ENCODE measurements around the gene KIF11. TPM values are rescaled to one million over a fixed set of nuclear protein-coding genes. Genes with fewer than 3 reads are reported as not detected.

Gene KIF11
- total RNA-seq = 1 to 10 TPM in 4 of 6 donors, under 1 TPM in 2; under 0.01 to 2.4 (median 1.6) TPM

DNA sequence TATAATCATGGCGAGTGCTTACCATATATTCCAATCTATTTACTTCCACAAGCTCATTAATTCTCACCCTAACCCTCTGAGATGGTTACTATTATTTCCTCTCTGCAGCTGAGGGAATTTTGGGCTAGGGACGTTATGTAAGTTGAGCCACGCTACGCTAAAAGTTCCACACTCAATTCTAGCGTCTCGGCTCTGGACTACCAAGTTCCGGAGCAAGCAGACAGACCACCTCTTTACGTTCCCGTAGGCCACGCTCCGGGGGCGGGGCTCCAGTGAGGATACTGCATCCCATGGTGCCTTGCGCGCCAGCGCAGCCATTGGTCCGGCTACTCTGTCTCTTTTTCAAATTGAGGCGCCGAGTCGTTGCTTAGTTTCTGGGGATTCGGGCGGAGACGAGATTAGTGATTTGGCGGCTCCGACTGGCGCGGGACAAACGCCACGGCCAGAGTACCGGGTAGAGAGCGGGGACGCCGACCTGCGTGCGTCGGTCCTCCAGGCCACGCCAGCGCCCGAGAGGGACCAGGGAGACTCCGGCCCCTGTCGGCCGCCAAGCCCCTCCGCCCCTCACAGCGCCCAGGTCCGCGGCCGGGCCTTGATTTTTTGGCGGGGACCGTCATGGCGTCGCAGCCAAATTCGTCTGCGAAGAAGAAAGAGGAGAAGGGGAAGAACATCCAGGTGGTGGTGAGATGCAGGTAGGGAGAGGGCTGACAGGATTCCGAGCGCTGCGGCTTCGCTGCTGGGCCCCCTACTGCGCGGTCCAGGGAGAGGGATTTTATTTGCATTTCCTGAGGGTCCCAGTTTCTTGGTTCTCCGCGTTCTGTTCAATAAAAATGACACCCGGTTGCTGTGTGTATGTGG lies at the start of gene KIF11:
Gene KIF11, plus strand, starts transcription at position 370 of the 858 bp plus-strand sequence. Its CDS starts 246 bp downstream, at position 616.
- WGBS, 2 donors = 0 to 1% methylated on average over 26 to 50 of the region's 61 CpGs
- Histone ChIP-seq H3K27me3 (no peaks in the 10 kb centered on the region), H3K4me1 (peaks cover 13 to 26% (median 19%) of the 10 kb centered on the region in 4 donors), H3K27ac (peak within 1 kb of the TSS; percentile 90 to 95 (median 92)), H3K4me3 (peak within 1 kb of the TSS; percentile 70 to 95 (median 80)), H3K9me3 (no peaks in the 10 kb centered on the region), H3K36me3 (no peaks in the 10 kb centered on the region)
- TF ChIP-seq EP300 (IDR thresholded peaks at IDR 0.05) = no peak
- TF ChIP-seq POLR2A (IDR thresholded peaks at IDR 0.05) = peak in 3 of 4 donors; percentile 77 to 97 (median 89)
- TF ChIP-seq, protein P1, sequence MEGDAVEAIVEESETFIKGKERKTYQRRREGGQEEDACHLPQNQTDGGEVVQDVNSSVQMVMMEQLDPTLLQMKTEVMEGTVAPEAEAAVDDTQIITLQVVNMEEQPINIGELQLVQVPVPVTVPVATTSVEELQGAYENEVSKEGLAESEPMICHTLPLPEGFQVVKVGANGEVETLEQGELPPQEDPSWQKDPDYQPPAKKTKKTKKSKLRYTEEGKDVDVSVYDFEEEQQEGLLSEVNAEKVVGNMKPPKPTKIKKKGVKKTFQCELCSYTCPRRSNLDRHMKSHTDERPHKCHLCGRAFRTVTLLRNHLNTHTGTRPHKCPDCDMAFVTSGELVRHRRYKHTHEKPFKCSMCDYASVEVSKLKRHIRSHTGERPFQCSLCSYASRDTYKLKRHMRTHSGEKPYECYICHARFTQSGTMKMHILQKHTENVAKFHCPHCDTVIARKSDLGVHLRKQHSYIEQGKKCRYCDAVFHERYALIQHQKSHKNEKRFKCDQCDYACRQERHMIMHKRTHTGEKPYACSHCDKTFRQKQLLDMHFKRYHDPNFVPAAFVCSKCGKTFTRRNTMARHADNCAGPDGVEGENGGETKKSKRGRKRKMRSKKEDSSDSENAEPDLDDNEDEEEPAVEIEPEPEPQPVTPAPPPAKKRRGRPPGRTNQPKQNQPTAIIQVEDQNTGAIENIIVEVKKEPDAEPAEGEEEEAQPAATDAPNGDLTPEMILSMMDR (IDR thresholded peaks at IDR 0.05) = peak in 1 of 6 experiments; percentile 9
- TF ChIP-seq POLR2AphosphoS5 (IDR thresholded peaks at IDR 0.05) = peak; percentile 89 to 97
- ATAC-seq (ENCODE audit: low FRiP score in 2 of 2) (peak; percentile 96 to 97), DNase-seq (peak; percentile 97 to 99)

DNA sequence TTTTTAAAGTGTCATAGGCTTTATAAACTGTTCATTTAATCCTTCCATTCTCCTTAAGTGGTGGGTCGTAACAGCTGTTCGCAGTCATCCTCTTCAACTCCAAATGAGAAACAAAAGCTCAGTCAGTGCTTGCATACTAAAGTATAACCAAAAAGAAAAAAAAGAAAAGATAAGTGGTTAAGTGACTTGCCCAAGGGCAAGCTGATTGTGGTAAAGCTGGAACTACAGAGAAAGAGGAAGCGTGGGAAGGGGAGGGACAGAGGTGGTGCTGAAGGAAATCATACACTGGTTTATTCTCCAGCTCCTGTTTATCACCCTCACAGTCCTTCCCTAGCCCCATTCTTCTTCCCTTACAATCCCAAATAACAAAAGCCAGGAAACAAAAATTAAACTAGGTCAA lies 48.6 kb upstream of the KIF11 start:
- DNase-seq = peak in 1 of 2 donors; percentile 36
- H3K27me3 ChIP-seq = no peaks in the 10 kb centered on the region
- H3K4me3 ChIP-seq = no peak overlapping the region
- no peak overlapping the region for H3K27ac ChIP-seq
- WGBS, 2 donors = 44 to 66% methylated on average over 3 of the region's 3 CpGs
- TF ChIP-seq, protein P1 (IDR thresholded peaks at IDR 0.05) = no peak
- H3K9me3 ChIP-seq = no peaks in the 10 kb centered on the region
- H3K4me1 ChIP-seq = peaks cover 0 to 13% (median 7%) of the 10 kb centered on the region in 4 donors
- peaks cover 0 to 13% (median 0%) of the 10 kb centered on the region in 4 donors for H3K36me3 ChIP-seq
- ATAC-seq (ENCODE audit: low FRiP score in 2 of 2) = peak in 1 of 2 donors; percentile 61

DNA sequence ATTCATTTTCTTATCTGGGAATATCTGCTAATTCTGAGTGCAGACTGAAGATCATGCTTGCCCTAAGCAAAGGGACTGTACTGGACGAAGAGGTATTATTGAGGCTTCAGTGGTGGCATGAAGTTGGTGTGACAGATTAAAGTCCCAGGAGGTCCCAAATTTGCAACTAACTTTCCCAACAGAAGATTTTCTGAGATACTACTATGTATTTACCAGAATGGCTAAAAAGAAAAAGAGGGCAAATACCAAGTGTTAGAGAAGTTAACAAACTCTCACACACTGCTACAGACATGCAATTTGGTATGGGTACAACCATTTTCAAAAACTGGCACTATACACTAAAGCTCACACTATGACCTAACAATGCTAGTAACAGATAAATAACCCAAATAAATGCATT lies 47.4 kb upstream of the KIF11 start:
- Histone ChIP-seq H3K27ac (no peak overlapping the region), H3K4me3 (no peak overlapping the region), H3K4me1 (peaks cover 0 to 13% (median 7%) of the 10 kb centered on the region in 4 donors), H3K36me3 (peaks cover 0 to 19% (median 0%) of the 10 kb centered on the region in 4 donors), H3K27me3 (no peaks in the 10 kb centered on the region), H3K9me3 (no peaks in the 10 kb centered on the region)
- DNase-seq (no peak), ATAC-seq (ENCODE audit: low FRiP score in 2 of 2) (no peak)
- WGBS, 2 donors = 100% methylated on average over 1 of the region's 1 CpG
- no peak for TF ChIP-seq POLR2AphosphoS5 (IDR thresholded peaks at IDR 0.05)
- TF ChIP-seq EP300 (IDR thresholded peaks at IDR 0.05) = no peak
- TF ChIP-seq, protein P1 (IDR thresholded peaks at IDR 0.05) = no peak
- no peak for TF ChIP-seq POLR2A (IDR thresholded peaks at IDR 0.05)

DNA sequence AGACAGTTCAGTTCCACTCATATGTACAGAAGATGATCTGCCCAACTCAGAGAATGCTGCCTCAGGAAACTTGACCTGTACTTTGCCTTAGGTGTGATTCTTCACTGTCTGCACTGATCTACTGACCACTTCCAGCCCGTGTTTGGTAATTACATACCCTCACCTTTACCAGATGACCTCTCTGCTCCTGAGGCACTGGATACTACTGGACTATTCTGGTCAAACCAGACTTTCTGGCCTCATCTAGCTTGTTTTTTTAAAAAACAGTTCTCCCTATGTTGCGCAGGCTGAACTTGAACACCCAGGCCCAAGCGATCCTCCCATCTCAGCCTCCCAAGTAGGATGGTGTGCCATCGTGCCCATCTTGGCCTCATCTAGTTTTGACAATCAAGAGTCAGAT lies 45.3 kb upstream of the KIF11 start:
- no peak overlapping the region for H3K4me3 ChIP-seq
- ATAC-seq (ENCODE audit: low FRiP score in 2 of 2) = no peak
- H3K4me1 ChIP-seq = peaks cover 0 to 10% (median 7%) of the 10 kb centered on the region in 4 donors
- DNase-seq = no peak
- TF ChIP-seq, protein P1 (IDR thresholded peaks at IDR 0.05) = no peak
- TF ChIP-seq POLR2A (IDR thresholded peaks at IDR 0.05) = no peak
- no peak for TF ChIP-seq POLR2AphosphoS5 (IDR thresholded peaks at IDR 0.05)
- TF ChIP-seq EP300 (IDR thresholded peaks at IDR 0.05) = no peak
- WGBS, 2 donors = 88 to 92% methylated on average over 4 of the region's 4 CpGs
- no peak overlapping the region for H3K27ac ChIP-seq
- no peaks in the 10 kb centered on the region for H3K27me3 ChIP-seq
- H3K9me3 ChIP-seq = no peaks in the 10 kb centered on the region
- peaks cover 0 to 19% (median 0%) of the 10 kb centered on the region in 4 donors for H3K36me3 ChIP-seq

Measured in upper lobe of left lung (tissue), 6 donors.